Activated CD4-positive, CD25-positive, alpha-beta regulatory T cell treated with anti-CD3 and anti-CD28 coated beads, Interleukin-2, amount 50 U/mL, for 72 hours (primary cell): ENCODE data around the gene COL9A3.

ENCODE experiments used
- DNase-seq: peaks from one replicate; pipeline ENCODE4 v3.0.0; 2021

The COL9A3 gene

DNA sequence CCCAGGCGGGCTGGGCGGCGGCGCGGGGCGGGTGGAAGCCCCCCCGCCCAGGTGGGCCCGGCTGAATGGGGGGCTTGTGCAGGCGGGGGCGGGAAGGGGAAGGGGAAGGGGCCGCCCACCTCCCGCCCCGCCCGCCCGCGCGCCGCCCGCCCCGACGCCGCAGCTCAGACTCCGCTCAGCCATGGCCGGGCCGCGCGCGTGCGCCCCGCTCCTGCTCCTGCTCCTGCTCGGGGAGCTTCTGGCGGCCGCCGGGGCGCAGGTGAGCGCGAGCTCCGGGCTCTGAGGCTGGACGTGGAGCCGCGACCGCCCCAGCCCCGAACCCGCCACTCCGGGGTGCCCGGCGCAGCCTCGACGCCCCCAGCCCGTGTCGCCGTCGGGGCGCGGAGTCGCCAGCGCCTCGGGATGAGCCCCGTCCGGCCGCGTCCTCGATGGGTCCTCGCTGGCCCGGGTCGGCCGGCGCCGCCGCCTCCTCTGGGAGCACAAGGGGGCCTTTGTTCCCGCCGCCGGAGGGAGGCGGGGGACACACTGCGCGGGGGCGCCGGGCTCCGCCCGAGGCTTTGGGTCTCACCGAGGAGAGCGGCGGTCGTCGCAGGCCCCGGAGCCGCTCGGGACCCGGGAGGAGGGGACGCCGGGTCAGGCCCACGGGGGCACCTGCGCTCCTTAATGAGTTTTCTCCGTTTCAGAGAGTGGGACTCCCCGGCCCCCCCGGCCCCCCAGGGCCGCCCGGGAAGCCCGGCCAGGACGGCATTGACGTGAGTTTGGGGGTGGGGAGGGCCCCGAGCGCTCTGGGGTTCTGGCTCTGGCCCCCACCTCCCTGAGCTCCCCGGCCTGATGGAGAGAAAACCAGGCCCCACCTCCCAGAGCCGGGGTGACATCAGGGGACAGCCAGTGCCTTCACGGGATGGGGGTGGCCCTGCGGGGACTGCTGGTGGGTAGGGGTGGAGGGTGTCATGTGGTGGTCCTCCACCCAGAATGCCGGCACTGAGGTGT lies at the start of gene COL9A3:
COL9A3 (plus strand) TSS at position 167 of the 990 bp plus-strand sequence; CDS start at position 182, 15 bp downstream.
- no peak for DNase-seq

DNA sequence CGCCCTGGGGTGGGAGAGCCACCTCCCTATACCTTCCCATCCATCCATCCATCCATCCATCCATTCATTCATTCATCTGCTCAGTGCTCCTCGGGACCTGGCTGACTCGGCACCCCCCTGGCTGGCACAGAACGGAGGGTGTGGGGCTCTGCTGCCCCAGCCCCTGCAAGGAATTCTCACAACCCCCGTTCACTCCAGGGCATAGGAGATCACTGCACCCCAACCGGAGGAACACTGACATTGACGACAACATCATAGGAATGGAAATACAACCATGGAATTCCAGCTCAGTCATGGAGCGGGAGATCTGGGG lies 48.7 kb upstream of the COL9A3 start:
- no peak for DNase-seq

DNA sequence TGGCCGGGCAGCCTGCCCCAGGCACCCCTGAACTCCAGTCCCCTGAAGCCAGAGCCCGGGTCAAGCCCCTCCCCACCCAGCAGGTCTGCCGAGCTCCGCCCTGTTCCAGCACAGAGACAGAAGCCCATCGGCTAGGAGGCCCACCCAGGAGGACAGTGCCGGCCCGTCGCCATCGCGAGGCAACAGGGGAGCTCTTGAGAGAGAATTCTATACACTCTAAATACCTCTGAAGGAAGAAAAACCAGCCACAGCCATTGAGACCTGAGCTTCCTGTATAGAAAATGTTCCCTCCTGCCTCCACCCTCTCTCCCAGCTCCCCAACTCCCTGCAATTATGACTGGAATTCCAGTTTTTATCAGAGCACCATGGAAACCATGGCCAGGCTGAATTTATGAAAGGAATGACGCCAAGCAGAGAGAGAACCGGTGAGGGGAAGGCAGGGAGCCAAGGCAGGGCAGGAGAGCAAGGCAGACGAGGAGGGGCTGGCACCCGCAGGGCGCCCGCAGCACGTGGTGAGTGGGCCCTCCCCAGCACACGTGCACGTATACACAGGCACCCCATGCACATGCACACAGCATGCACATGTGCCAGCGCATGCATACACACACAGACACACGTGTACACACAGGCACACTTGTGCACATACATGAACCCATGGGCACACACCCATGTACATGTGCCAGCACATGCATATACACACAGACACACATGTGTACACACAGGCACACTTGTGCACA lies 48.1 kb upstream of the COL9A3 start:
- no peak for DNase-seq

DNA sequence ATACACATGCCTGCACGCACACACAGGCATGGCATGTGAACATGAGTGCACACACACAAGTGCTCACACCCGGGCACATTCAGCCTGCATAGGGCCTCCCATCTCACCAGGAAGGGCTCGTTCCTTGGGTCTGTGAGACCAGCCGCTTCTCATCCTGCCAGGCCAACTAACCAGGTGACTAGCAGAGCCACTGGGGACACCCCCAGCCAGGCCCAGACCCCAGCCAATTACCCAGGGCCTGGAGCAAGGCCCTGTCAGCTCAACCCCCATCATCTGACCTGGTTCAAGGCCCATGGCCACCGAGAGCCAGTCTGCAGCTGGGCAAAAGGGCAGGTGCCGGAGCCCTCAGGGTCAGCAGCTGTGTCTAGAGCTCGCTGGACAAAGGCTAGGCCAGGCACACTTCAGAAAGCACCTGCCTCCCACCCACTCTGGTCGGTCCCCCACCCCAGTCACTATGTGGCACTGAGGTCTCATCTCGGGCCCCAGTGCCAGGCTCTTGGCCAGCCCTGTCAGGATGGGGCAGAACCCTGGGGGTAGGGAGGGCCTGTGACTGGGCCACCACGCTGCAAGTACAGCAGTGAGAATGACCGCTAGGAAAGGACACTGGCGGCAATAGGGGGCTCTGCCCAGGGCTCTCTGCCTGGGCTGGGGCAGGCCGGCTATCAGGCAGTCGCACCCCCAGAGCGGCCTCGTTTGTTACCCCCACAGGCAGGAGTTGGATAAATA lies 47.3 kb upstream of the COL9A3 start:
- DNase-seq: no peak

DNA sequence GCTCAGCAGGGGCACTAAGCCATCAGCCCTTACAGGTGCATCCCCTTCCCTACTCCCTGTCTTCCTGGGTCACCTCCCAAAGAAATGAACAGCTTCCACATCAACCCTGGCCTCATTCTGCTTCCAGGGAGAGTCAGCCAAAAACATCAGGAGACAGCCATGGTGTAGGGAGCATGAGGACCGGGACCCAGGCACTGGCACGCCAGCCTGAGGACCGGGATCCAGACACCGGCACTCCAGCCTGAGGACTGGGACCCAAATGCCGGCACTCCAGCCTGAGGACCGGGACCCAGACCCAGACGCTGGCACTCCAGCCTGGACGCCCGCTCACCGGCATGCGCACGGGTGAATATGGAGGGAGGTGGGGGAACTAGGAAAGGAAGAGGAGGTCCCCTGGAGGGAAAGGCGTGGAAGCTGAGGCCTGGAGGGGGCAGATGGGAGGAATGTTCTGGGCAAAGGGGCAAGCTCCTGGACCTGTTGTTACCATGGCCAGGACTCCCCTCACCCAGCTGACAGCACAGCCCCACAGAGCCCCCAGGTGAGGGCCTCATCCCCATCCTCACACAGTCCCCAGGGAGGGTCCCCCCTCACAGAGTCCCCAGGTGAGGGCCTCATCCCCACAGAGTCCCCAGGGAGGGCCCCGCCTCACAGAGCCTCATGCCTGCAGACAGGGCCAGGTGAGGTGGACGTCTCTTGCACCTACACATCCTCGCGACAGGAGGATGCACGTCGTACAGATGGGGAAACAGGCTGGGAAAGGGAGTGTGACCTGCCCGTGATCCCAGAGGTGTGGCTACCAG lies 46.5 kb upstream of the COL9A3 start:
- DNase-seq: no peak

DNA sequence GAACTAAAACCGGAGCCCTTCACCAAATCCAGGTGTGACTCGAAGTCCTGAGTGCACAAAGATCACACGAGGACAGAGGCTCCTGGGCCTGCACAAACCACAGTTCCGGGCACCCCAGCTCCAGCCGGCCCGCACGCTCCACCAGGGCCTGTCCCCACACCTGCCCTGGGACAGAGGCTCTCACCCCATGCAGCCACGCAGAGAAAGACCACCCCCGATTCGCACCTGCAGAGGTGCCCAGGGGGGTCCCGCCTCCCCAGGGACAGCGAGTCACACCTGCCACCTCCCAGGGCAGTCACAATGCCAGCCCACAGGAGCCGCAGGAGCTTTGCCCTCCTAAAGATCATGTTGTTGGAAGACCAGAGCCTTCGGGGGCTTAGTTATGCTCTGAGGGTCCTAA lies 45.9 kb upstream of the COL9A3 start:
- DNase-seq: no peak

DNA sequence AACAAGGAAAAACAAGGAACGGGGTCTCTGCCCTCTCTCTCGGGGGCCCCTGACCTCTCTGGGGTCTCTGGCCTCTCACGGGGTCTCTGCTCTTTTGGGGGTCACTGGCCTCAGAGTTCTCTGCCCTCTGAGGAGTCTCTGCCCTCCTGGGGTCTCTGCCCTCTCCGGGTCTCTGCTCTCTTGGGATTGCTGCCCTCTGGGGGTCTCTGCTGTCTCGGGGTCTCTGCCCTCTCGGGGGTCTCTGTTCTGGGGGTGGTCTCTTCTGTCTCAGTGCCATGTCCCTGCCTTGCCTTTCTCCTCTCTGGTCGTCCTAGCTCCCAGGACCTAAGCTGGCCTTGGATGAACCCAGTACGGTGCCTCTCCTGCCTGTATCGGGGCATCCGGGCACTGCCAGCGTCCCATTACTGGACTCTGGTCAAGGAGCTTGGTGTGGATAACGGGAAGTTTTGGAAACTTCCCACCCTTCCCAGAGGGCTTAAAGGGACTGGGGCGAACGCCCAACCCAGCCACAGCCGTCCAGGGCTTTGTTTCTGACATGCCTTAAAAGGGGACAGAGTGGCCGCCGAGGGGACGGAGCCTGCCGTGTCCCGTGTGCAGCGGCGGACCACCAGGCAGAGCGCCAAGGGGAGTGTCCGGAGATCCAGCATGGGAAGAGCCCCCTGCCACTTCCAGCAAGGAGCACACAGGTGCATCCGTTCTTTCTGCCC lies 45.3 kb upstream of the COL9A3 start:
- DNase-seq: no peak

DNA sequence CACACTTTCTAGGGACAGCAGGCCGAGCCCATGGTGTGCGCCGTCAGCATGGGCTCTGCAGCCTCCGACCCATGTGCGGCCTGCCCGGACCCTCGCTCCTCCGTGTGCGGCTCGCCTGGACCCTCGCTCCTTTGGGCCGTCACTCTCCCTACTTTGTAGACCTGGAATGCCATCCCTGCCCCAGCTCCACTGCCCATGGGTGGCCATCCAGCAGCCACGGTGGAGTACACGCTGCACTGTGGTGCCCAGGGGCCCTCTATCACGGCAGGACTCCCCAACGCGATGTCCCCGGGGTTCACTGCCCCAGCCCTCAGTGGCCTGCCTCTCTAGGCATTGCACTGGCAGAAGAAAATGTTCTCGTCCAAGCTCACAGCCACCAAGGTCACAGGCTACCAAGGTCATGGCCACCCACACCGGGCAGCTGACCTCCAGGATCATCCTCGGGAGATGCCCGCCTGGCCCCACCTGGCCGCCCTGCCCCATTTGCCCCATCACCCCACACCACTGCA lies 44.7 kb upstream of the COL9A3 start:
- DNase-seq: no peak

DNA sequence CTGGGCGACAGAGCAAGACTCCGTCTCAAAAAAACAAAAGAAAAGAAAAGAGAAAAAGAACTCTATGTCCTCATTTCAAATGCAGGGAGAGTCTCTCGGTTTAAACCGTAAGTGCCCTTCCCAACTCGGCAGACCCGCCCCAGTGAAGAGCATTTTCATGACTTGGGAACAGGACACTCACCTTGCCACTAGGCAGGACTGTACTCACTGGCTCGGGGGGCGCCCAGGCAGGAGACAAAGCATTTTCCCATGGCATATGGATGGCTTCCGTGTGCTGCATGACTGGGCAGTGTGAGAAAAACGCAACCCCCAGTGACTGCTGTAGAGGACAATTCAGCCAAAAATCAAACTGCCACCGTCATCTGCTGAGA lies 44.2 kb upstream of the COL9A3 start:
- no peak for DNase-seq

DNA sequence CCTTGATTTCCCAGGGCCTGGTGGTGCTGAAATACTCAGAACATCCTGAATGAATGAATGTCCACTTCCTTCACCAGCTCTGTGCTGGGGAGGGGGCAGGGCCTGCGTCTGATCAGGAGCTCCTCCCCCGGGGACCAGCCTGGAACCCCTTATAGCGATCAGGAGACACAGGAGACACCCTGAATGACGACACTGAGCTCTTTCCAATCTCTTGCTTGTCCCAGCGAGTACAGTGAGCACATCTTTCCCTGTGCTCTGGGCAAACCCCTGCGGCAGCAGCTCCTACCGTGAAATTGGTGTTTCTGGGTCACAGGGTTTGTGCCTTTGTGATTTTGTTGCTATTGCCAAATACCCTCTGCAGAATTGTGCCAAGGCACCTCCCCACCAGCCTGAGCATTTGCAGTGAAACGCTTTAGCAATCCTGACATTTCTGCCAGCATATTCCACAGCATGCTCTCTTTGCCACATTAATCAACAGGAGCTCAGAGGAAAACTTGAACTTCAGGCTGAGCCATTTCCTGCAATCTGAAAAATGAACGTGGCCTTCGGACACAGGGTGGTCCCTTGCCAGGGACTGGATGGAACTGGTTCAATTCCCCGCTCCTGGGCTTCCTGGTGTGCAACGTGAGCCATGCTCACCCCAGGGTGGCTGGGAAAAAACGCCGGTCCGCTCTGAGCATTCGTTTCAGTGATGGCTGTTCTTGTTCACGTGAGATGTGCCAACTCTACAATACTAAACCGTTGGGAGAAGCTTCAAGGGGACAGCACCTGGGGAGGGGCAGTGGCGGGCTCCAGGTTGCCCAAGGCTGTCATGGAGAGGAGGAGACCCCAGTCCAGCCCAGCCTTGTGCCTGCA lies 43.6 kb upstream of the COL9A3 start:
- DNase-seq: no peak

DNA sequence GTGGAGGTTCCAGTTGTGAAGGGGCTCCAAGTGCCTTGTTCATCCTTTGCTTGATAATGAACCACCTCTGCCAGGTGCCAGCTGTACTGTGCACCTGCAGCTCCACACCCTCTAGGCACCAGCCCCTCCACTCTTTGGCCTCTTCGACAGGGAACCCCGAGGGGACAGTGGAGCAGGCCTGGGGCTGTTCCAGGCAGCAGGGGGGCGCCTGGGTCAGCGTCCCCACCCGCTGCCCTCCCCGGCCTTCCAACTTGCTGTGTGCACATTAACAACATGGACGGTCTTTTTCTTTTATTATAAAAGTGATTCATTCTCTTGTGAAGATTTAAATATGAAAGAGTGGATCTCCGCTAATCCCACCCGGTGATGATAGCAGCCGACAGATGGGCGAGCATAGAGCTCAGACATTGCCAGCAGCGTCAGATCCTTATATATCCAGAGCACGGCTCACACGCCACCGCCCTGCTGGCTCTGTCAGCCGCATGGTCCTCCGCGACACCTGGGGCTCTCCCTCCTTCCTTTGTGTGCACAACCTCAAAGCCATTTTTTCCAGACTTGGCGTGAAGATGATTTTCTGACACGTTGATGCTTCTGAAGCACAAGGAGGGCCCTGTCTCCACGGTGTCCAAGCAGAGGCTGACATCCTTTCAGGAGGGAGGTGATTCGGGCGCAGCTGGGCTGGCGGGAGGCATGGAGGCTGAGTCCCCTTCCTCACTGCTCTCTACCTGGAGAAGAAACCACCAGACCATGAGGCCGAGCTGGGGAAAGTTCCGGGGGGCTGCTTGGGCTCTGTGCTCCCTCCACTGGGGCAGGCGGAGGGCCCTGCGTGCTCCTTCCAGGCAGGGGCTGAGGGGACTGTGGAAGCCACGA lies 42.8 kb upstream of the COL9A3 start:
- no peak for DNase-seq

DNA sequence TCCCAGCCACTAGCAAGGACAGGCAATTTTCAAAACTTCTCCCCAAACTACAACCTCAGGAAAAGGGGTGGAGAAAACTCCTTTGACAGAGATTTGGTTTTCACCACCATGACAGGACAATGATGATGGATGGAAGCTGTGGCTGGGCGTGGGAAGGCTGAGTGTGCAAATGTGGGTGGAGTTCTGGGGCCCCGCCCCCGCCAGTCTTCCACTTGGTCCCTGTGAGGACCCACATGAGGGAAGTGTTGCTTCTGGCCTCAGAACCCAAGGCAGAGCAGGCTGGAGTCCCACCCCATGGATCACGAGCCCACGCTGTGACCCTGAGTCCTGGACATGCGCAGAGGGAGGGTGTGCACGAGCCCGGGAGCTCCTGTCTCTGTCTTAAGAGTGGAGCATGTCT lies 42.1 kb upstream of the COL9A3 start:
- DNase-seq: no peak

DNA sequence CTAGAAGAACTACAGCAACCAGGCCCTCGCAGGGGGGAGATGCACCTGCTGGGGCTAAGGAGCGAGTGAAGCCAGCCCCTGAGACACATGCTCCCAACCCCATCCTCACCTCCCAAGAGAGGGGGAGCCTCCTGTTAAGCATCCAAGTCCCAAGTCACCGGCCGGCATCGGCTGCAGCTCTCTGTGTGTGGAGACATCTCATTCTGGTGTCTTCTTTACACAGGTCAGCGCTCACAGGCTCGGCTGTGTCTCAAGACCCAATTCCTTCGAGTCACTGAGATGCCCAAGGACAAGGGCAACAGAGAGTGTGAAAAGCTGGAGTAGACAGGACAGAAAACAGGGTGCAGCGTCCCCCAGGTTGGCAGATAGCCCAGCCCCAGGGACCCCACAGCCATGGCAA lies 41.6 kb upstream of the COL9A3 start:
- no peak for DNase-seq

DNA sequence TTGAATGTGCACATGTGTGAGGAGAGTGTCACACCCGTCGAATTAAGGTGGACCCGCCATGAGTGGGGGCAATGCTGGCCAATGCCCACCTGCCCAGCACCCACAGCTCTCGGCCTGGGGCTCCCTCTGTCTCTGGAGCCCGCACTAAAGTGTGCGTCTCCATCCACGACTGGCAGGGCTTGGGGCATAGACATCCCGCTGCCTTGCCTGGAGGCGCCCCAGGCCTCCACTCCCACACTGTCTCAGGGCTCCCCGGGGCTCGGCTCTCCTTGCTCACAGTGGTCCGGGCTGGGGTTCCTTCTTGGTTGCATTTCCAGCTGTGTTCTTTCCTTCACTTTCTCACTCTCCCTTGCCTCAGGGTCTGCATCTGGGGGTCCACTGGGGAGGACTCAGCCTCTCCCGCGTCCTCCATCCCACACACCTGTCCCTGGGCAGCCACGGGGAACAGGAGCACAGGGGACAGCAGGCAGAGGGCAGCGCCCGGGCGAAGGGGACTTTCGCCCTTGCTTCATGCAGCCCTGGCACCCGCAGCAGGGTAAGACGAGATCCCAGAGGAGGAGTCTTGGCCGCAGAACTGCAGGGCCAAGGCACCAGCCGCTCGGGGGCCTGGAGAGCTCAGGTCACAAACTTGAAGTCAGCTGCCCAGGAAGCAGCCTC lies 40.7 kb upstream of the COL9A3 start:
- DNase-seq: no peak

DNA sequence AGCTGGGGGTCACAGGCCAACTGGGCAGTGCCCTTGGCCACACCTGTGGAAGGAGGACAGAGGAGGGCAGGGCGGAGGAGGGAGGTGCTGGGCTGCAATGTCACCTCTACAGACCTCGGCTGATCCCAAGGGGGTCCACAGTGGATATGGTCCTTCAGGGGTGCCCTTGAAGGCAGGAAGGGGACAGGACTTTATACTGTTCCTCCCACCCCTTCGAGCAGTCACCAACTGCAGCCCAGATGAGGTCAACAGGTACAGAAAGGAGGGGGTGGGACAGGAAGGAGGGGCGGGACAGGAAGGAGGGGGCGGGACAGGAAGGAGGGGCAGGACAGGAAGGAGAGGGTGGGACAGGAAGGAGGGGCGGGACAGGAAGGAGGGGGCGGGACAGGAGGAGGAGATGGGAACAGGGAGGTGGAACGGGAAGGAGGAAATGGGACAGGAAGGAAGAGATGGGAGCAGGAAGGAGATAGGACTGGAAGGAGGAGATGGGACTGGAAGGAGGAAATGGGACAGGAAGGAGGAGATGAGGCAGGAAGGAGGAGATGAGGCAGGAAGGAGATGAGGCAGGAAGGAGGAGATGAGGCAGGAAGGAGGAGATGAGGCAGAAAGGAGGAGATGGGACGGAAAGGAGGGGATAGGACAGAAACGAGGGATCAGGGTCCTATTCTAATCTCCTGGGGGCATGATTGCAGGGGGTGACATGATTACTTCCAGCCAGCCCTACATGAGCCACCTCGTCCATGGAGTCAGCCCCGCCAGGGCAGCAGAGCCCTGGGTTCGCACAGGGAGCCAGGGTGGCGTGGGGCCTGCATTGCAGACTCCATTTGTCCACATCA lies 39.9 kb upstream of the COL9A3 start:
- DNase-seq: peak; percentile 49

DNA sequence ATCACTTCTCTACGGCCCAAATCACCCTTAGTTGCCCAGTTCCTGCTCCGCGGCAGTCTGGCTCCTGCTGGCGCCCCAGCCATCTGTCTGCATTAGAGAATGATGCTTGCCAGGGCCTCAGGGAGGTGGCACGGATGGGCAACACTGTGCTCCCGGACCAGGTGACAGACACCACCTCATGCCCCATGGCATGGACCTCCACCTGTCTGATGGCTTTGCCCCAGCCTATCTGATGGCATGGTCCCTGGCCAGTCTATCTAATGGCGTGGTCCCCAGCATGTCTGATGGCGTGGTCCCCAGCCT lies 39.4 kb upstream of the COL9A3 start:
- DNase-seq: no peak

DNA sequence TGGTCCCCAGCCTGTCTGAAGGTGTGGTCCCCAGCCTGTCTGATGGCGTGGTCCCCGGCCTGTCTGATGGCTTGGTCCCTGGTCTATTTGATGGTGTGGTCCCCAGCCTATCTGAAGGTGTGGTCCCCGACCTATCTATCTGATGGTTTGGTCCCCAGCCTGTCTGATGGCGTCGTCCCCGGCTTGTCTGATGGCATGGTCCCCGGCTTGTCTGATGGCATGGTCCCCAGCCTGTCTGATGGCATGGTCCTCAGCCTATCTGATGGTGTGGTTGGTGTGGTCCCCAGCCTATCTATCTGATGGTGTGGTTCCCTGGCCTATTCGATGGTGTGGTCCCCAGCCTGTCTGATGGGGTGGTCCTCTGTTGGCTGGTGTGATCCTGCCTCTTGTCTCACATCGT lies 38.8 kb upstream of the COL9A3 start:
- no peak for DNase-seq

DNA sequence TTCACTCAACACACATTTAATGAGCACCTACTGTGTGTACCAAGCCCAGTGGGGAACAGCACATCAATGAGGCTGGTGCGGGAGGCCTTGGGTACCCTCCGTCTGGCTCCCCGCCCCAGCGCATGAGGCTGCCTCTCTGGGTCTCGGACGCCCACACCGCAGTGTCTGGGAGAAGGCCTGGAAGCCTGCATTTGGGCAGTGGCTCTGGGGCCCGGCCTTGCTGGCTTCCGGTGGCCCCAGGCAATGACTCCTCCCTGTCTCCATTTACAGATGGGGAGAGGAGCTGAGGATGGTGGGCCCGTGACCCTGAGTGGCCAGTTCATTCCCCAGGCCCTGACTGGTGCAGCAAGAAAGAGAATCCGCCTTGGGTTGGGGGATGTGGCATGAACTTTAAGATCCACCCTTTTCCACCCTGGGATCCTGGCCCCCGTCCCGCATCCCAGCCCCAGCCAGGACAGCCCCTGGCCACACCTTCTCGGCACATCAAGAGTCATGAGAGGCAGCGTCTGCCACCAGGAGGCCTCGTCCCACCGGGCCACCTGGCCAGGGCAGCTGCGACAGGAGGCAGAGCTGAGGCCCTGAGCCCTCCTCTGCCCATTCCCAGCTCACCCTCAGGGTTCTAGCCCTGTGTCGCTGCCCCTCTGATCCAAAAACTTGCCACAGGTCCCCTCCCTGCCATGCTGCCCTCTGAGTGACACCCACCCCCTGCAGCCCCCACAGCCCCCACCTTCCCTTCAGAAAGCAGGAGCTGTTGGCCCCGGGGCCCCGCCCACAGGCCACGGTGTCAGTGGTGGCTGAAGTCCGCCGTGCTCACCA lies 38.0 kb upstream of the COL9A3 start:
- DNase-seq: no peak
